ENCODE measurements around the gene SLC11A1.

Gene SLC11A1

GRCh38 chr2:218406209-218406948 lies 24.3 kb downstream of the SLC11A1 start:
- CTCF ChIA-PET: interaction anchor here (0.9 to 1.4 kb wide), 6 partner anchors 15 to 158 kb away, joined by 3 to 7 read pairs (median 4); no protein-coding TSS in a partner anchor
- POLR2A ChIA-PET: no interaction called here
- DNase-seq (ENCODE audit: extremely low spot score): peak; percentile 93
- TF ChIP-seq CTCF (IDR thresholded peaks at IDR 0.05; ENCODE audit: control extremely low read depth, extremely low read depth, low read depth, missing control alignments): peak; percentile 93

- no peak for DNase-seq (ENCODE audit: extremely low spot score)
- TF ChIP-seq CTCF (IDR thresholded peaks at IDR 0.05; ENCODE audit: control extremely low read depth, extremely low read depth, low read depth, missing control alignments): no peak
- ChIA-PET POLR2A (no interaction called here), CTCF (interaction anchor here (0.6 to 1.4 kb wide), 6 partner anchors 11 to 221 kb away, joined by 3 to 7 read pairs (median 3); no protein-coding TSS in a partner anchor)
These were observed 25.0 kb downstream of the SLC11A1 start for GRCh38 chr2:218406949-218407618.

- DNase-seq (ENCODE audit: extremely low spot score): no peak
- ChIA-PET POLR2A (no interaction called here), CTCF (interaction anchor here (0.9 kb wide), 2 partner anchors 136 to 221 kb away, joined by 3 read pairs; no protein-coding TSS in a partner anchor)
- no peak for TF ChIP-seq CTCF (IDR thresholded peaks at IDR 0.05; ENCODE audit: control extremely low read depth, extremely low read depth, low read depth, missing control alignments)
These were observed 25.6 kb downstream of the SLC11A1 start for GRCh38 chr2:218407717-218408116.

- TF ChIP-seq CTCF (IDR thresholded peaks at IDR 0.05; ENCODE audit: control extremely low read depth, extremely low read depth, low read depth, missing control alignments): no peak
- ChIA-PET CTCF (interaction anchor here (0.7 to 1.1 kb wide), 3 partner anchors 9 to 21 kb away, joined by 3 read pairs; no protein-coding TSS in a partner anchor), POLR2A (no interaction called here)
- DNase-seq (ENCODE audit: extremely low spot score): no peak
These were observed 36.2 kb downstream of the SLC11A1 start for GRCh38 chr2:218418321-218418716.

- no peak for TF ChIP-seq CTCF (IDR thresholded peaks at IDR 0.05; ENCODE audit: control extremely low read depth, extremely low read depth, low read depth, missing control alignments)
- CTCF ChIA-PET: interaction anchor here (0.7 kb wide), 1 partner anchor 21 kb away, joined by 3 read pairs; no protein-coding TSS in a partner anchor
- POLR2A ChIA-PET: no interaction called here
- DNase-seq (ENCODE audit: extremely low spot score): no peak
These were observed 36.8 kb downstream of the SLC11A1 start, which contains the start of gene VIL1 for GRCh38 chr2:218418717-218419458. Gene VIL1, plus strand, starts transcription at chr2:218419123. Its CDS starts 4,656 bp downstream, at chr2:218423779.

GRCh38 chr2:218419630-218420216 lies 37.6 kb downstream of the SLC11A1 start:
- ChIA-PET POLR2A (no interaction called here), CTCF (no interaction called here)
- no peak for DNase-seq (ENCODE audit: extremely low spot score)
- no peak for TF ChIP-seq CTCF (IDR thresholded peaks at IDR 0.05; ENCODE audit: control extremely low read depth, extremely low read depth, low read depth, missing control alignments)
